Measurements from ENCODE around the gene TBK1.

DNA sequence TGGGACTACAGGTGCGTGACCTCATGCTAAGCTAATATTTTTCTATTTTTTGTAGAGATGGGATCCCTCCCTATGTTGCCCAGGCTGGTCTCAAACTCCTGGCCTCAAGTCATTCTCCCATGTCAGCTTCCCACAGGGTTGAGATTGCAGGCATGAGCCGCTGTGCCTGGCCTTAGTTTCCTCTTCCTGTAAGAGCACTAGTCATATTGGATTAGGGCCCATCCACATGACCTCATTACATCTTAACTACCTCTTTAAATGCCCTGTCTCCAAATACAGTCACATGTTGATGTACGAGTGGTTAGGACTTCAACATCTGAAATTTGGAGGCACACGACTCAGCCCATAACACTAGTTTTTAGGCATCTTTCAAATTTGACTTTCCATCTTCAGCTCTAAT is 86.2 kb downstream of the TBK1 start:
- no peak for TF ChIP-seq TAF1 (IDR thresholded peaks at IDR 0.05; ENCODE audit: borderline replicate concordance, low read depth, low read length)
- TF ChIP-seq POLR2AphosphoS5 (IDR thresholded peaks at IDR 0.05; ENCODE audit: low read depth, low read length), result no peak
- no peak for TF ChIP-seq POLR2A (IDR thresholded peaks at IDR 0.05; ENCODE audit: low read depth, low read length)

Data from GM12892 (cell line).